Subcutaneous abdominal adipose tissue (tissue), 5 donors: ENCODE measurements around the gene GPR137B.

Source experiments
- H3K27ac ChIP-seq: one replicate; pipeline ENCODE4 v1.7.0; 2013; ENCODE audit warnings: low read depth, mild to moderate bottlenecking, inconsistent platforms, low read length, moderate library complexity
- H3K27me3 ChIP-seq, 5 donors: one replicate each; pipeline ENCODE4 v1.7.0; 2013; ENCODE audit warnings: low read length in 5 of 5, inconsistent platforms in 1 of 5; ENCODE audit not compliant: control insufficient read depth in 5 of 5, insufficient read depth in 4 of 5
- H3K36me3 ChIP-seq, 5 donors: one replicate each; pipeline ENCODE4 v1.7.0; 2013; ENCODE audit warnings: low read length in 5 of 5; ENCODE audit not compliant: control insufficient read depth in 5 of 5, insufficient read depth in 5 of 5
- H3K4me1 ChIP-seq, 5 donors: one replicate each; pipeline ENCODE4 v1.7.0; 2013; ENCODE audit warnings: low read length in 5 of 5, mild to moderate bottlenecking in 3 of 5, moderate library complexity in 1 of 5; ENCODE audit not compliant: control insufficient read depth in 5 of 5, insufficient read depth in 5 of 5
- H3K4me3 ChIP-seq, 5 donors: one replicate each; pipeline ENCODE4 v1.7.0; 2013; ENCODE audit warnings: low read length in 5 of 5, low read depth in 1 of 5
- H3K9ac ChIP-seq, 5 donors: one replicate each; pipeline ENCODE4 v1.7.0; 2013; ENCODE audit warnings: low read length in 5 of 5, mild to moderate bottlenecking in 4 of 5, moderate library complexity in 3 of 5
- H3K9me3 ChIP-seq, 5 donors: one replicate each; pipeline ENCODE4 v1.7.0; 2013; ENCODE audit warnings: low read length in 5 of 5; ENCODE audit not compliant: control insufficient read depth in 5 of 5
- donor health status: healthy.
- donor health status: healthy.
- donor health status: healthy.
- donor health status: healthy.
- donor health status: healthy.

GPR137B gene

DNA sequence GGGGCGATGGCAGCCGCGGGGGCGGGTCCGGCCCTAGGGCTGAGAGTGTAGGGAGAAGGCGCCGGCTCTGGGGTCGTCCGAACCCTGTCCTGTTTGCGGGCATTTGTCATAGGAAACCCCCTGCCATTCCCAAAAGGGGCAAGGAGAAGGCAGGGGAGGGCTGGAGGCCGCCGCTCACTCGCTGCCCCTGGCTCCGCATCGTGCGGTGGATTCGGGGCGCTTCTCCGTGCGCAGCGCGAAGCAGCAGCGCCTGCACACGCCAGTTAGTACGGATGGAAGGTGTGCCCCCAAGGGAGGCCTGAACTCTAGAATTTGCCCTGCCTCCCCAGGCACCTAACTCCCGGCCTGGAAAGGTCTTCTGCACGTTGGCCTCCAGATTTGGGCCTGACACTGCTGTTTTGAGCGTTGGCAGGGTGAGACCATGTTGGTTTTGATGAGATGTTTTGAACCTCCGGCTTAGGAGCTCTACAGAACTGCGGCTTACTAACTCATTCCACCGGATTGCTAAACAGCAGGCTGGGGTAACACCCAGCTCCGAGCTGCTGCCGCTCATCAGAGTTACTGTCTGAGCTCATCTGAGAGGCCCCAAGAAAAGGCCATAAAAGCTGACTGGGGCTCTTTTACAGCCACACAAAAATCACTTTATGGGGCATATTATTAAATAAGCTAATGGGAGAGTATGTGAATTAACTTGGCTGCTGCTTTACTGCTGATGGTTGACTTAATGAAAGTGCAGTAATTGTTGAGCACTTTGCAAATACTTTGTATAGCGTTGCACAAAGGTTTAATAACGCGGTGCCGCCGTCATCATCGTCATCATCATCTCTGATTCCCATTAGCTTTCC is 987 bp downstream of the GPR137B start:
- peak overlapping the region in 4 of 5 donors; percentile 55 to 77 (median 75) for H3K9ac ChIP-seq
- H3K9me3 ChIP-seq, result no peaks in the 10 kb centered on the region
- H3K36me3 ChIP-seq, result peaks cover 0 to 4% (median 0%) of the 10 kb centered on the region in 5 donors
- peak overlapping the region; percentile 37 for H3K27ac ChIP-seq
- peaks cover 0 to 17% (median 8%) of the 10 kb centered on the region in 5 donors for H3K27me3 ChIP-seq
- peak overlapping the region; percentile 84 to 92 (median 90) for H3K4me3 ChIP-seq
- peaks cover 1 to 51% (median 28%) of the 10 kb centered on the region in 5 donors for H3K4me1 ChIP-seq

- Histone ChIP-seq H3K4me3 (peak overlapping the region; percentile 84 to 92 (median 90)), H3K4me1 (peaks cover 1 to 55% (median 28%) of the 10 kb centered on the region in 5 donors), H3K27ac (no peak overlapping the region), H3K9me3 (no peaks in the 10 kb centered on the region), H3K9ac (peak overlapping the region in 1 of 5 donors; percentile 76), H3K27me3 (peaks cover 0 to 17% (median 8%) of the 10 kb centered on the region in 5 donors), H3K36me3 (peaks cover 0 to 4% (median 0%) of the 10 kb centered on the region in 5 donors)
Observed at GRCh38 chr1:236144033-236144432, 1.7 kb downstream of the GPR137B start.

DNA sequence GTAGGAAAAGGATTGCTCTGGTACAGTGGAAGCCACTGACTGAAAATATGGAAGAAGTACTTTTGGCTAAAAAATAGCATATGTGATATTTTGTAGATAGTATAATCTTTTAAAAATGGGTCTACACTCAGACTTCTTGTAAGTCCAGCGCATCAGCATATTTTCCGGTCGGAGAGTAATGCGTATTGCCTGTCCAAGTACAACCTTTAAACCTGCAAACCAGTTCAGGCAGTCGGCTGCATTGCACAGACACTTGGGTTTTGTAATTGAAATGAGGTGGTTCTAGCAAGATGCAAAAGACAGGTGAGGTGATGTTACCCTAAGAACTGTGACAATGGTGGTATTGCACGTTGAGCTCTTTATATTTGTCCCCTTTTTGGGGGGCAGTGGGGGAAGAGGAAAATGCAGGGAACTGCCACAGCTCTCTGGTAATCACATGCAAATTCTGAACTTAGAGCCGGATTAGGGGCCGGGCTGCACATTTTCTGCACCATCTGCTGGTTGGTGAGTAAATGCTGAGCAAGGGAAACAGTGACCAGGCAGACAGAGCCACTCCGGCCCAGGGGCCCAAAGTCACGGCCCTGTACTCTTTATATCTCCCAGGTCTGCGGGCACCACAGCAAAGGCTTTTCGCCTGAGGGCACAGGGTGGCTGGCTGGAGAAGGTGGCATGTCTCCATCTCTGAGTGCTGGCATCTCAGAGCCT is 2.3 kb downstream of the GPR137B start:
- H3K27ac ChIP-seq, result no peak overlapping the region
- peaks cover 0 to 4% (median 0%) of the 10 kb centered on the region in 5 donors for H3K36me3 ChIP-seq
- H3K9me3 ChIP-seq, result no peaks in the 10 kb centered on the region
- no peak overlapping the region for H3K9ac ChIP-seq
- peaks cover 1 to 60% (median 28%) of the 10 kb centered on the region in 5 donors for H3K4me1 ChIP-seq
- peaks cover 0 to 17% (median 8%) of the 10 kb centered on the region in 5 donors for H3K27me3 ChIP-seq
- peak overlapping the region; percentile 84 to 92 (median 90) for H3K4me3 ChIP-seq

DNA sequence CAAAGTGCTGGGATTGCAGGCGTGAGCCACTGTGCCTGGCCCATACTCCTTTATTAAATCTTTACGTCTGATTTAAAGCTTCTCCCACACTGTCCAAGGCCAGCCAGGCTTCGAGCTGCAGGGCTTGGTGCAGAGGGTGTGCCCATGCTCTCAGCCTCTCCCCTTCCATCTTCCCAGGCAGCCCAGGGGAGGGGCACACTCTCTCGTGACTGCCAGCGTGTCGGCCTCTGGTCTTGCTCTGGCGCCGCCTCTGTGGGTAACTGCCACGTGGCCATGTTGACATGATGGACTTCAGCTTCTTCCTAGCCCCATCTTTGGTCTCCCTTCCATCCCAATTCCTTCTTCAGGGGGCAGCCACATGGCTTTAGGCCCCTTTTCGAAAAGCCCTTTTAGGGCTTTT is 4.7 kb downstream of the GPR137B start:
- no peaks in the 10 kb centered on the region for H3K9me3 ChIP-seq
- peaks cover 0 to 4% (median 0%) of the 10 kb centered on the region in 5 donors for H3K36me3 ChIP-seq
- no peak overlapping the region for H3K9ac ChIP-seq
- peaks cover 0 to 6% (median 0%) of the 10 kb centered on the region in 5 donors for H3K27me3 ChIP-seq
- no peak overlapping the region for H3K27ac ChIP-seq
- H3K4me1 ChIP-seq, result peaks cover 3 to 61% (median 20%) of the 10 kb centered on the region in 5 donors
- H3K4me3 ChIP-seq, result no peak overlapping the region

GRCh38 chr1:236147521-236148469 is 5.5 kb downstream of the GPR137B start:
- Histone ChIP-seq H3K9ac (no peak overlapping the region), H3K9me3 (no peaks in the 10 kb centered on the region), H3K4me1 (peaks cover 3 to 58% (median 16%) of the 10 kb centered on the region in 5 donors)

GRCh38 chr1:236148470-236148845 is 6.1 kb downstream of the GPR137B start:
- H3K36me3 ChIP-seq, result peaks cover 0 to 4% (median 0%) of the 10 kb centered on the region in 5 donors
- no peak overlapping the region for H3K27ac ChIP-seq
- no peak overlapping the region for H3K4me3 ChIP-seq
- H3K4me1 ChIP-seq, result peaks cover 2 to 51% (median 9%) of the 10 kb centered on the region in 5 donors
- H3K27me3 ChIP-seq, result peaks cover 0 to 1% (median 0%) of the 10 kb centered on the region in 5 donors
- H3K9me3 ChIP-seq, result no peaks in the 10 kb centered on the region
- H3K9ac ChIP-seq, result no peak overlapping the region

More at GRCh38 chr1:236147521-236148469, 5.5 kb downstream of the GPR137B start:
- H3K27ac ChIP-seq, result no peak overlapping the region
- H3K36me3 ChIP-seq, result peaks cover 0 to 4% (median 0%) of the 10 kb centered on the region in 5 donors
- H3K27me3 ChIP-seq, result peaks cover 0 to 6% (median 0%) of the 10 kb centered on the region in 5 donors
- H3K4me3 ChIP-seq, result no peak overlapping the region

DNA sequence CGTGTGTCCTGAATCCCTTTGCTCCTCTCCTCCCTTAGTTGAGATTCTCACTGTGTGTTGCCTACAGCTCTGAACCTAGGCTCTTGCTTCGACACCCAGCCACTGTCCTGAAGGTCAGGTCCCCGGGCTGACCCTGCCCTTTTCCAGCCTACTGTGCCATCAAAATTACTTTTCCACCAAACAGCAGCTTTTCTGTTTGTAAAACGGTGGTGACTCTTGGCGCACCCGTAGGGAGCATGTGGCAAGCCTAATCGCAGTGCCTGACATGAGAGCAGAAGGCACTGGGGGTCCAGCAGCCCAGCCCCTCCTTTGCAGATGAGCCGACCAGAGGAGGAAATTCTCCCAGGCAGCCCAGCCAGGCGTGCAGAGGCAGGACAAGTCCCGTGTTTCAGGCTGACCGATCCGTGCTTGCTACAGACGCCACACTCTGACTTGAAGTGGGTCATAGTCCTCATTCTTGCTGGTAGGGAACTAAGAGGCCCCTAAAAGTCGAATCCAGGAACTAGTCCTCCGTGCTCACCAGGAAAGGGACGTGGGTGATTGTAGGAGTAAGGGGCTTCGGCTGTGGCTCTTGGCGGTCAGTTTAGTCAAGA is 6.8 kb downstream of the GPR137B start:
- Histone ChIP-seq H3K27me3 (no peaks in the 10 kb centered on the region), H3K36me3 (peaks cover 0 to 4% (median 0%) of the 10 kb centered on the region in 5 donors), H3K9me3 (no peaks in the 10 kb centered on the region), H3K4me3 (no peak overlapping the region), H3K27ac (no peak overlapping the region), H3K9ac (no peak overlapping the region), H3K4me1 (peaks cover 2 to 45% (median 5%) of the 10 kb centered on the region in 5 donors)

DNA sequence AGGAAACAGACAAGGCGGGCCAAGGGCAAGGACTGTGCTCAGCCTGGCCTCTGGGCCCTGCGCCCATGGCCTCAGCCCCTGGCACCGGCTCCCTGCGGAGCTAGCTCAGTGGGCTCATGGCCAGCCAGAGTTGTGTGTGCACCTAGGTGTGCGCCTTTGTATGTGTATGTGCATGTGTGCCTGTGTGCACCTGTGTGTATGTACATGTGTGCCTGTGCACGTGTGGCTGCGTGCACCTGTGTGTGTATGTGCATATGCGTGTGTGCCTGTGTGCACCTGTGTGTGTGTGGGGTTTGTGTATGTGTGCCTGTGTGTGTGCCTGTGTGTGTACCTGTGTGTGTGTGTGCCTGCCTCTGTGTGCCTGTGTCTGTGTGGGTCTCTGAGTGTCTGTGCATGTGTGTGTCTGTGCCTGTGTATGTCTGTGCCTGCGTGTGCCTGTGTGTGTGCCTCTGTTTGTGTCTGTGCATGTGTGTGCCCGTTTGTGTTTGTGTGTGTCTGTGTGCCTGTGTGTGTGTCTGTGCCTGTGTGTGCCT is 7.4 kb downstream of the GPR137B start:
- Histone ChIP-seq H3K4me1 (peaks cover 2 to 39% (median 5%) of the 10 kb centered on the region in 5 donors), H3K27me3 (no peaks in the 10 kb centered on the region), H3K9ac (no peak overlapping the region), H3K36me3 (peaks cover 0 to 4% (median 0%) of the 10 kb centered on the region in 5 donors), H3K9me3 (no peaks in the 10 kb centered on the region), H3K27ac (no peak overlapping the region), H3K4me3 (no peak overlapping the region)
